ENCODE measurements around the gene NUCKS1. TPM values are rescaled to one million over a fixed set of nuclear protein-coding genes. Genes with fewer than 3 reads are reported as not detected.
A peak's percentile ranks its signal among the peaks of the same experiment; 100 is the strongest.

NUCKS1 gene
- total and polyA plus RNA-seq, 8 donors, result 115 to 481 (median 371) TPM

DNA sequence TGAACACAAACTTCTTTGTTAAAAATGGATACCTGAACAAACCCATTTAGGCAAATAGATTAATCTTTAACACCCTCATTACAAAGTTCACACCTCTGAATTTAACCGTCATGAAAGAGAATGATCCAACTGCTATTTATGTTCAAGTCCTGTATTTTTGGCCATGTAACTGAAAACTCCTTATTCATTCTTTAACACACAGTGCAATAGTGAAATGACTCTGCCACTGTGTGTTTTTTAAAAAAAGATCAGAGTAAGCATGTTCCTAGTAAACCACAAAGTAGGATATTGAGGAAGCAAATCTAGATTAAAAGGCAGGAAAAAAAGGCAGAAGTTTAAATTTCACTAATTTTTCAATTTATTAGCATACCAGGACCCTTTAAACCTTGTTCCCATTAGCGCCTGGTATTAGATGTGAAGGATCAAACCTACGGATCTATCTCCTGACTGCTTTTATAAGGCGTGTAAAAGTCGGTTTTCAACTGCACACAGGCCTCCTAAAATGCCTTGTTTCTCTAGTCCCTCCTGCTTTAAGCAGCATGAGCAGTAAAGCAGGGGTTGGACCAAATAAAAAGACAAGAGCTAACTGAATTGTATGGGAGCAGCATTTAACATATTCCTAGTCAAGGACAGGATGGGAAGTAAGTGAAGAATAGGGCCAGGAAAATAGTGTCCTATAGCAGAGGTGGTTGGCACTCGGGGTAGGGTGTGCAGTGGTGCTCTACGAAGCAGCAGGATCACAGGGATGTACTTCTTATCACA is 33.4 kb downstream of the NUCKS1 start:
- H3K4me3 ChIP-seq, result no peak overlapping the region
- no peak for TF ChIP-seq CTCF (IDR thresholded peaks at IDR 0.05)
- no peaks in the 10 kb centered on the region for H3K9me3 ChIP-seq
- intact Hi-C loops (cut with DNase I), result loop anchor here in 1 of 2 donors (10.0 kb wide), 1 partner anchor 52 kb away; no protein-coding TSS in a partner anchor
- H3K36me3 ChIP-seq, result peaks cover 0 to 50% of the 10 kb centered on the region in 2 donors
- no peak for DNase-seq
- peaks cover 0 to 23% of the 10 kb centered on the region in 2 donors for H3K4me1 ChIP-seq
- no peaks in the 10 kb centered on the region for H3K27me3 ChIP-seq
- ATAC-seq, result peak; percentile 24
- no peak overlapping the region for H3K27ac ChIP-seq

GRCh38 chr1:205715628-205716027 is 34.4 kb downstream of the NUCKS1 start:
- Histone ChIP-seq H3K9me3 (no peaks in the 10 kb centered on the region), H3K4me1 (peaks cover 0 to 23% of the 10 kb centered on the region in 2 donors), H3K27ac (no peak overlapping the region), H3K4me3 (no peak overlapping the region), H3K27me3 (no peaks in the 10 kb centered on the region), H3K36me3 (peaks cover 0 to 41% of the 10 kb centered on the region in 2 donors)
- ATAC-seq (peak; percentile 27), DNase-seq (no peak)
- TF ChIP-seq CTCF (IDR thresholded peaks at IDR 0.05), result no peak
- intact Hi-C loops (cut with DNase I), result loop anchor here in 1 of 2 donors (10.0 kb wide), 1 partner anchor 51 kb away; no protein-coding TSS in a partner anchor

DNA sequence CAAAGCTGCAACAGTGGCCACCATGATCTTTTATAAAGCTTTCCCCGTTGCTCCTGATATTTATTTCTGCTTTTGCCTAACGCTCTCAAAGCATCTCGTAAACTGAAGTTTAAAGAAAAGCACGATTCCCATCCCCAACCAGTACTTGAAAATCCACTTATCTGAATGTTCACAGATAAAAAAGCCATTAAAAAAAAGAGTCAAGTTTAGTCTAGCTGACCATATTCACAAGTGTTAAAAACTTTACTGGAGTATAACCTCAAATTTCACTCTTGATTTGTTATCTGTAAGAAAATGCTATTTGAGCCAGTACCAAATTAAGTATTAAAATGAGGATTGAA is 35.1 kb downstream of the NUCKS1 start:
- ATAC-seq, result no peak
- Histone ChIP-seq H3K36me3 (peaks cover 0 to 34% of the 10 kb centered on the region in 2 donors), H3K4me3 (no peak overlapping the region), H3K27ac (no peak overlapping the region), H3K4me1 (peaks cover 0 to 23% of the 10 kb centered on the region in 2 donors), H3K9me3 (no peaks in the 10 kb centered on the region), H3K27me3 (no peaks in the 10 kb centered on the region)
- no peak for DNase-seq
- TF ChIP-seq CTCF (IDR thresholded peaks at IDR 0.05), result no peak
- intact Hi-C loops (cut with DNase I), result loop anchor here in 1 of 2 donors (10.0 kb wide), 1 partner anchor 50 kb away; no protein-coding TSS in a partner anchor

DNA sequence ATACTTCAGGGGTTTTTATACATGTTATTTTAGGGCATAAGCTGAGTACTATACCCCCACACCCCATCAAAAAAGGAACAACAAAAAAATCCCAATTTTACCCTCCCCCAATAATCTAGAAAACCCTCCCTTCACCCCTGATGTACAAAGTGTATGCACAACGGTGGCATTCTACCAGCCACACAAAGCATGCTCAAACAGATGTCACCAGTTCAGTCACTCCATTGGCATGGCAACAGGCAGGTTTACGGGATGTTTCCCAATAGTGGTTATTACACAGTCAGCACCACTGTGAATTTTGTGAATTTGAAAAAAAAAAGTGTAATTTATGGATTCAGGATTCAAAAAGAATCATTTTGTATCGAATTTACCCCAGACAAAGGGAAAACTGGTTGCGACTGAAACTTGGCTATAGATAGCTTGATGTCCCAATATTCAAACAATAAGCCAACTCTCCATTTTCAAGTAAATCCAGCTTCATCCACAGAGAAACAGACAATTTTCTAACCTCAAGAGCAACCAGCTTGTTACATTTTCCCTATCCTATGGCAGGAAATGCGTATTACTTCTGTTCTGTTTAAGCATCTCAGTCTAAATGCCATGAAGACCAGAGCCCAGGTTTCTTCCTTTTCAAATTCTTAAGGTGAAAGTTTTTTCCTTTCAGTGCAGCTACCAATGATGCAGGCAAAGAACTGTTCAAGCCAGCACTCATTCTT is 35.6 kb downstream of the NUCKS1 start:
- H3K36me3 ChIP-seq, result peaks cover 0 to 29% of the 10 kb centered on the region in 2 donors
- ATAC-seq, result peak; percentile 34
- peaks cover 0 to 23% of the 10 kb centered on the region in 2 donors for H3K4me1 ChIP-seq
- DNase-seq, result peak in 1 of 4 donors; percentile 57
- no peak overlapping the region for H3K4me3 ChIP-seq
- TF ChIP-seq CTCF (IDR thresholded peaks at IDR 0.05), result no peak
- H3K9me3 ChIP-seq, result no peaks in the 10 kb centered on the region
- no peak overlapping the region for H3K27ac ChIP-seq
- intact Hi-C loops (cut with DNase I), result loop anchor here in 1 of 2 donors (10.0 kb wide), 1 partner anchor 50 kb away; no protein-coding TSS in a partner anchor
- H3K27me3 ChIP-seq, result no peaks in the 10 kb centered on the region

All from left lung (tissue), 10 donors.